Right lobe of liver (tissue), 4 donors: ENCODE measurements around the gene RAC2.

Experiments
- CTCF ChIP-seq, 4 donors: fragments of 200-600 bp in 3 of 4; fragments of 450-650 bp in 1 of 4; IDR thresholded peaks; one replicate each; pipeline versions ENCODE4 v1.5.1 to v1.8.0; 2016 to 2022; ENCODE audit warnings: antibody characterized with exemption in 4 of 4, mild to moderate bottlenecking in 2 of 4
- POLR2A ChIP-seq: fragments of 450-650 bp; IDR thresholded peaks from one replicate; pipeline ENCODE4 v1.6.1; 2017; ENCODE audit warnings: antibody characterized with exemption, mild to moderate bottlenecking
- donor health status: DM: no; HTN: no; CAD: no.
- donor health status: DM: no; HTN: no; CAD: no.
- donor health status: DM: no; HTN: yes; CAD: no.

DNA sequence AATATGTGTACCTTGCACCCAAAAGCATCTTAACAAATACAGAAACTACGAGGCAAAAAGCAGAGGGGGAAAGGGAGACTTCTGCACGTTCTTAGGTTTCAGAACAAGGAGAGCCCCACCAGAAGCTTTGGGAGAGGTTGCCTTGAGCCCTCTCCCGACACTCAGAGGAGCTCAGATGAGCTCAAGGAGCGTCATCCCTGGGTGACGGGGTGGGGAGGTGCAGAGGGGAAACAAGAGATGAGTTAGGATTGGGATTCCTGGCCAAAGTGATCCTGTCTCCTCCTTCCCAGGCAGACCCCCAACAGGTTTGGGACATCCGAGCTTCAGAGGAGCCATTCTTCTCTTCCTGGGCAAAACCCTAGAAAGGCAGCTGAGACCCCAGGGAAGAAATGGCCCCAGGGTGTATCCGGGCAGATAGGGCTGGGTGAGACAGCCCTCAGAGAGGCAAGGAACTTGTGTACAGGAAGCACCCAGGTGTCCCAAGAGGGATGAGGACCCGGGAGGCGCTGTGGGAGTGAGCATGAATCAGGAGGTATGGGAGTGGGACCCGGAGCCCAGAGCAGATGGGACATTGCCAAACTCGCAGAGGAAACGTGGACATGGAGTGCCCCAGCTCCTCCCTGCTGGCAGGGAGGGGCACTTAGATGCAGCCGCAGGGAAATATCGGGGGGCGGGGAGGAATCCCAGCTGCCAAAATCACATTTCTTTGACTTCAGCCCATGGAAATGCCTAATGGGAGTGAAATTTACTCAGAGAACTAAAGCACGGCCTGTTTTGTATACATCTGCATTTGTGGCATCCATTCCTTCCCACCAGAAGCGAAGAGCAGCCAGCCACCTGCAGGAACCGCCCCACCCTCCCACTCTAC, 68.4 kb downstream of the RAC2 start:
- no peak for TF ChIP-seq CTCF (IDR thresholded peaks at IDR 0.05)
- TF ChIP-seq POLR2A: no peak
